IMR-90 (cell line): ENCODE results near the gene TRMT6.

Experiments
- BHLHE40 ChIP-seq: fragments of 150-350 bp; IDR thresholded peaks from 2 replicates; pipeline ENCODE4 v1.6.1; 2016; ENCODE audit warnings: mild to moderate bottlenecking, low read depth, low read length
- CEBPB ChIP-seq: IDR thresholded peaks from 2 replicates; pipeline ENCODE4 v1.6.1; 2012; ENCODE audit warnings: low read depth, low read length, improper control_type of control experiment
- MAFK ChIP-seq: IDR thresholded peaks from 2 replicates; pipeline ENCODE4 v1.6.1; 2012; ENCODE audit warnings: low read depth, low read length, improper control_type of control experiment
- MXI1 ChIP-seq: IDR thresholded peaks from 2 replicates; pipeline ENCODE4 v1.6.1; 2012; ENCODE audit warnings: low read depth, mild to moderate bottlenecking, low read length, moderate library complexity, borderline replicate concordance
- NFE2L2 ChIP-seq: fragments of 150-350 bp; IDR thresholded peaks from 2 replicates; pipeline ENCODE4 v1.6.1; 2016; ENCODE audit warnings: low read depth, mild to moderate bottlenecking, low read length
- POLR2A ChIP-seq: IDR thresholded peaks from 2 replicates; pipeline ENCODE4 v1.6.1; 2012; ENCODE audit warnings: mild to moderate bottlenecking, low read depth, low read length
- RAD21 ChIP-seq: IDR thresholded peaks from 2 replicates; pipeline ENCODE4 v1.6.1; 2012; ENCODE audit warnings: low read length, improper control_type of control experiment
- RCOR1 ChIP-seq: IDR thresholded peaks from 2 replicates; pipeline ENCODE4 v1.6.1; 2012; ENCODE audit warnings: mild to moderate bottlenecking, low read length, improper control_type of control experiment; ENCODE audit not compliant: insufficient replicate concordance
- RFX5 ChIP-seq: IDR thresholded peaks from 2 replicates; pipeline ENCODE4 v1.8.0; 2012; ENCODE audit warnings: low read depth, mild to moderate bottlenecking, low read length, moderate library complexity
- SMC3 ChIP-seq: fragments of 150-350 bp; IDR thresholded peaks from 2 replicates; pipeline ENCODE4 v1.6.1; 2016; ENCODE audit warnings: low read depth, mild to moderate bottlenecking, antibody characterized with exemption, low read length, moderate library complexity
- TF ChIP-seq, protein P1 (sequence below): conservative IDR thresholded peaks from 2 replicates; pipeline ENCODE4 v1.5.1; 2012; ENCODE audit warnings: mild to moderate bottlenecking, low read depth, low read length, improper control_type of control experiment
- TF ChIP-seq, protein P2 (sequence below): fragments of 150-350 bp; IDR thresholded peaks from 2 replicates; pipeline ENCODE4 v1.6.1; 2016; ENCODE audit warnings: low read depth, mild to moderate bottlenecking, low read length, moderate library complexity, borderline replicate concordance

- TF ChIP-seq POLR2A (no peak), RAD21 (no peak), RCOR1 (no peak), SMC3 (no peak), RFX5 (no peak), NFE2L2 (no peak), MAFK (no peak), BHLHE40 (no peak), CEBPB (no peak), MXI1 (no peak)
- TF ChIP-seq, protein P1, sequence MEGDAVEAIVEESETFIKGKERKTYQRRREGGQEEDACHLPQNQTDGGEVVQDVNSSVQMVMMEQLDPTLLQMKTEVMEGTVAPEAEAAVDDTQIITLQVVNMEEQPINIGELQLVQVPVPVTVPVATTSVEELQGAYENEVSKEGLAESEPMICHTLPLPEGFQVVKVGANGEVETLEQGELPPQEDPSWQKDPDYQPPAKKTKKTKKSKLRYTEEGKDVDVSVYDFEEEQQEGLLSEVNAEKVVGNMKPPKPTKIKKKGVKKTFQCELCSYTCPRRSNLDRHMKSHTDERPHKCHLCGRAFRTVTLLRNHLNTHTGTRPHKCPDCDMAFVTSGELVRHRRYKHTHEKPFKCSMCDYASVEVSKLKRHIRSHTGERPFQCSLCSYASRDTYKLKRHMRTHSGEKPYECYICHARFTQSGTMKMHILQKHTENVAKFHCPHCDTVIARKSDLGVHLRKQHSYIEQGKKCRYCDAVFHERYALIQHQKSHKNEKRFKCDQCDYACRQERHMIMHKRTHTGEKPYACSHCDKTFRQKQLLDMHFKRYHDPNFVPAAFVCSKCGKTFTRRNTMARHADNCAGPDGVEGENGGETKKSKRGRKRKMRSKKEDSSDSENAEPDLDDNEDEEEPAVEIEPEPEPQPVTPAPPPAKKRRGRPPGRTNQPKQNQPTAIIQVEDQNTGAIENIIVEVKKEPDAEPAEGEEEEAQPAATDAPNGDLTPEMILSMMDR, result no peak
- TF ChIP-seq, protein P2, sequence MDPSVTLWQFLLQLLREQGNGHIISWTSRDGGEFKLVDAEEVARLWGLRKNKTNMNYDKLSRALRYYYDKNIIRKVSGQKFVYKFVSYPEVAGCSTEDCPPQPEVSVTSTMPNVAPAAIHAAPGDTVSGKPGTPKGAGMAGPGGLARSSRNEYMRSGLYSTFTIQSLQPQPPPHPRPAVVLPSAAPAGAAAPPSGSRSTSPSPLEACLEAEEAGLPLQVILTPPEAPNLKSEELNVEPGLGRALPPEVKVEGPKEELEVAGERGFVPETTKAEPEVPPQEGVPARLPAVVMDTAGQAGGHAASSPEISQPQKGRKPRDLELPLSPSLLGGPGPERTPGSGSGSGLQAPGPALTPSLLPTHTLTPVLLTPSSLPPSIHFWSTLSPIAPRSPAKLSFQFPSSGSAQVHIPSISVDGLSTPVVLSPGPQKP, result no peak
These were observed 19.6 kb upstream of the TRMT6 start for GRCh38 chr20:5969940-5970339.
